Fibroblast of upper back skin (primary cell): Measurements from ENCODE around the gene ADIRF.
"Not testable (repeated sequence)": the region's sequence is repeated elsewhere in the genome, so short reads cannot be mapped to it uniquely, and the experiment has no call there.

Experiments
- DNase-seq: peaks from one replicate; pipeline ENCODE4 v3.0.0-alpha.2; 2013

ADIRF gene

GRCh38 chr10:86946213-86947155 lies 21.8 kb upstream of the ADIRF start:
- no peak for DNase-seq

GRCh38 chr10:86947806-86948205 lies 20.5 kb upstream of the ADIRF start:
- not testable (repeated sequence) for DNase-seq

GRCh38 chr10:86950349-86950748 lies 17.9 kb upstream of the ADIRF start:
- no peak for DNase-seq

- DNase-seq = no peak
Measured at GRCh38 chr10:86951184-86951761, 17.0 kb upstream of the ADIRF start.

- no peak for DNase-seq
Measured at GRCh38 chr10:86952106-86952505, 16.2 kb upstream of the ADIRF start.

- not testable (repeated sequence) for DNase-seq
Measured at GRCh38 chr10:86952697-86953096, 15.6 kb upstream of the ADIRF start.

- DNase-seq = peak; percentile 74
Measured at GRCh38 chr10:86953747-86954680, 14.3 kb upstream of the ADIRF start.

- no peak for DNase-seq
Measured at GRCh38 chr10:86954681-86955500, 13.4 kb upstream of the ADIRF start.

GRCh38 chr10:86955501-86956194 lies 12.6 kb upstream of the ADIRF start:
- DNase-seq = no peak

- DNase-seq = no peak
Measured at GRCh38 chr10:86956195-86956847, 12.0 kb upstream of the ADIRF start.

- no peak for DNase-seq
Measured at GRCh38 chr10:86956848-86957448, 11.3 kb upstream of the ADIRF start.

GRCh38 chr10:86957471-86958115 lies 10.7 kb upstream of the ADIRF start, which contains the start of gene MMRN2:
TSS of gene MMRN2 (minus strand) at chr10:86957615. CDS start at chr10:86957541, 74 bp downstream.
- no peak for DNase-seq

- no peak for DNase-seq
Measured at GRCh38 chr10:86958116-86958900, 10.0 kb upstream of the ADIRF start, which contains the start of gene SNCG. TSS of gene SNCG (plus strand) at chr10:86958599. CDS start at chr10:86958698, 99 bp downstream.

- DNase-seq = peak; percentile 43
Measured at GRCh38 chr10:86958901-86959736, 9.2 kb upstream of the ADIRF start.

GRCh38 chr10:86959737-86960002 lies 8.6 kb upstream of the ADIRF start:
- DNase-seq = no peak

- peak; percentile 55 for DNase-seq
Measured at GRCh38 chr10:86960003-86960862, 8.0 kb upstream of the ADIRF start.

- DNase-seq = no peak
Measured at GRCh38 chr10:86960863-86961434, 7.3 kb upstream of the ADIRF start.
